Pancreas (tissue), 10 donors: Measurements from ENCODE around the gene OVOL3. TPM values are rescaled to one million over a fixed set of nuclear protein-coding genes. Genes with fewer than 3 reads are reported as not detected.

Experiments used
- ATAC-seq, 4 donors: fragments of 200-7000 bp; cut with Tn5 transposase; one replicate each; pipeline versions ENCODE4 v1.8.0 to v1.9.1; 2020; ENCODE audit warnings: mild to moderate bottlenecking in 4 of 4, moderate library complexity in 4 of 4
- DNase-seq, 6 donors: peaks; one replicate each; pipeline ENCODE4 v3.0.0-alpha.2; 2020
- FAIRE-seq: peaks from 2 replicates; lab custom pipeline; 2012; peaks lifted over from hg19 to GRCh38; lab: Jason Lieb, UNC
- H3K27ac ChIP-seq, 4 donors: fragments of 200-600 bp; sonication (generic); 1 replicate in 3 of 4; 2 replicates in 1 of 4; pipeline versions ENCODE4 v1.5.0 to v1.8.0; 2020
- H3K27me3 ChIP-seq, 4 donors: fragments of 200-600 bp; one replicate each; pipeline ENCODE4 v1.8.0; 2021
- H3K36me3 ChIP-seq, 3 donors: fragments of 200-600 bp; sonication (generic) in 1 of 3; one replicate each; pipeline versions ENCODE4 v1.5.0 to v1.8.0; 2020 to 2021
- H3K4me1 ChIP-seq, 3 donors: fragments of 200-600 bp; one replicate each; pipeline ENCODE4 v1.8.0; 2021
- H3K4me3 ChIP-seq, 4 donors: fragments of 200-600 bp; sonication (generic) in 2 of 4; one replicate each; pipeline versions ENCODE4 v1.5.0 to v1.8.0; 2020 to 2021
- H3K9me3 ChIP-seq, 4 donors: fragments of 200-600 bp; one replicate each; pipeline ENCODE4 v1.8.0; 2021
- WGBS, 2 donors: extraction: QIAGEN DNeasy Blood & Tissue Kit; methylation state at CpG; one replicate each; pipeline ENCODE4 v1.1.7; 2013; 5-methylcytosine and 5-hydroxymethylcytosine counted together
- intact Hi-C, 3 donors: fragments of 100-400 bp; cut with DNase I; formaldehyde crosslinking; loops; one replicate each; pipeline versions ENCODE4 v1.11.1 to v1.14.2; 2022
- polyA plus RNA-seq, 2 donors: library from polyadenylated mRNA; stranded (reverse); fragments of 200-250 nt; gene quantifications; one replicate each; pipeline ENCODE4 v1.2.3, GENCODE V29; 2013
- total RNA-seq, 6 donors: library from RNA; stranded (reverse); fragmentation: NEBNext Ultra II Directional in 4 of 6; extraction: Animal tissue kit (Norgen Biotek cat#: 25700) in 4 of 6; gene quantifications; one replicate each; pipeline versions ENCODE4 v1.2.1 to v1.2.4, GENCODE V29; 2021 to 2023
- TF ChIP-seq, protein P1 (sequence below), 4 donors: fragments of 200-600 bp; sonication (generic) in 3 of 4; IDR thresholded peaks; one replicate each; pipeline versions ENCODE4 v1.5.0 to v1.8.0; 2021; ENCODE audit warnings: antibody characterized with exemption in 4 of 4
- donor health status: healthy with polysubstance abuse.
- donor health status: DM: no; HTN: no; CAD: no; lungs with moderate emphysema.
- donor health status: DM: no; HTN: no; CAD: no.
- donor health status: control.
- donor health status: control.
- donor health status: Bipolar disorder and iron deficiency.
- donor health status: DM: yes; HTN: yes; CAD: no.
- donor health status: DM: no; HTN: no; CAD: no.
- donor health status: DM: no; HTN: no; CAD: no.
- donor health status: DM: yes; HTN: yes; CAD: no.

Gene OVOL3
- total and polyA plus RNA-seq, 8 donors, result not detected

DNA sequence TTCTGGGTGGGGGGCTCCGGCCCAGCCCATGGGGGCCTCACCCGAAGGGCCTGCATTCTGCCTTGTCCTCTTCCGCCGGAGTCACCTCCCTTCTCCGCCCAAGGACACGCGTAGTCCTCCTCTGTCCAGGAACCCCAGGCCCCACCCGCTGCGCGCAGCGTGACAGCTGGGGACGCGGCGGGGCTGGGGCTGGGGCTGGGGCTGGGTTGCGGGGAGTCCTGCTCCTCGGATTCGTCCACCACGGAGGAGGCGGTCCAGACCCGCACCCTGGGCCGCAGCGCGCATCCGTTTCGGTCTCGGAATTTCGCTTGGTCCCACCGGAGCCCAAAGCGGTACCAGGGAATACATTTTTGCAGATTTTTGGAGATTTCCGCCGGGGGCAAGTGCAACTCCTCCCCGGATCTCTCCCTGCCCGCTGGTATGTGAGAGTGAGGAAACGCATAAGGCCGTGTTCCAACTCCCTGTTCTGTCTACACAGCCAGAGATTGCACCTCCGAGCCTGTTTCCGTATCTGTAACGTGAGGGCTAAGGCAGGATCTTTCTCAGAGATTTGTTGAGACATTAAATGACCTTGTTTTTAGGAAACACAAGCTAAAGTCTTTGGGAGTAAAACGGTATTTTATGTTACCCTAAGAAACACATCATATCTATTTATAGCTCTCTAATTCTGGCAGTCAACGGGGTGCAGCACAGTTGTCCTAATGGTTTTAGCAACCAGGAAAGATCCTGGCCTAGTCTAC, 41.6 kb downstream of the OVOL3 start, which contains the start of gene COX7A1:
Gene COX7A1 (minus strand): TSS at position 96 of the 740 bp plus-strand sequence. CDS start 40 bp downstream, at position 56.
- 38 to 78% methylated on average over 40 of the region's 40 CpGs for WGBS, 2 donors
- TF ChIP-seq, protein P1, sequence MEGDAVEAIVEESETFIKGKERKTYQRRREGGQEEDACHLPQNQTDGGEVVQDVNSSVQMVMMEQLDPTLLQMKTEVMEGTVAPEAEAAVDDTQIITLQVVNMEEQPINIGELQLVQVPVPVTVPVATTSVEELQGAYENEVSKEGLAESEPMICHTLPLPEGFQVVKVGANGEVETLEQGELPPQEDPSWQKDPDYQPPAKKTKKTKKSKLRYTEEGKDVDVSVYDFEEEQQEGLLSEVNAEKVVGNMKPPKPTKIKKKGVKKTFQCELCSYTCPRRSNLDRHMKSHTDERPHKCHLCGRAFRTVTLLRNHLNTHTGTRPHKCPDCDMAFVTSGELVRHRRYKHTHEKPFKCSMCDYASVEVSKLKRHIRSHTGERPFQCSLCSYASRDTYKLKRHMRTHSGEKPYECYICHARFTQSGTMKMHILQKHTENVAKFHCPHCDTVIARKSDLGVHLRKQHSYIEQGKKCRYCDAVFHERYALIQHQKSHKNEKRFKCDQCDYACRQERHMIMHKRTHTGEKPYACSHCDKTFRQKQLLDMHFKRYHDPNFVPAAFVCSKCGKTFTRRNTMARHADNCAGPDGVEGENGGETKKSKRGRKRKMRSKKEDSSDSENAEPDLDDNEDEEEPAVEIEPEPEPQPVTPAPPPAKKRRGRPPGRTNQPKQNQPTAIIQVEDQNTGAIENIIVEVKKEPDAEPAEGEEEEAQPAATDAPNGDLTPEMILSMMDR (IDR thresholded peaks at IDR 0.05), result no peak
- H3K27me3 ChIP-seq, result no peaks in the 10 kb centered on the region
- H3K4me3 ChIP-seq, result peak within 1 kb of the TSS; percentile 14 to 40 (median 28)
- peak in 4 of 6 donors; percentile 29 to 66 (median 46) for DNase-seq
- H3K27ac ChIP-seq, result peak within 1 kb of the TSS; percentile 45 to 73 (median 60)
- ATAC-seq, result peak; percentile 23 to 85 (median 78)
- H3K9me3 ChIP-seq, result no peaks in the 10 kb centered on the region
- H3K36me3 ChIP-seq, result peaks cover 0 to 15% (median 3%) of the 10 kb centered on the region in 3 donors
- intact Hi-C loops, result no loop called here
- FAIRE-seq, result no peak
- H3K4me1 ChIP-seq, result no peaks in the 10 kb centered on the region

DNA sequence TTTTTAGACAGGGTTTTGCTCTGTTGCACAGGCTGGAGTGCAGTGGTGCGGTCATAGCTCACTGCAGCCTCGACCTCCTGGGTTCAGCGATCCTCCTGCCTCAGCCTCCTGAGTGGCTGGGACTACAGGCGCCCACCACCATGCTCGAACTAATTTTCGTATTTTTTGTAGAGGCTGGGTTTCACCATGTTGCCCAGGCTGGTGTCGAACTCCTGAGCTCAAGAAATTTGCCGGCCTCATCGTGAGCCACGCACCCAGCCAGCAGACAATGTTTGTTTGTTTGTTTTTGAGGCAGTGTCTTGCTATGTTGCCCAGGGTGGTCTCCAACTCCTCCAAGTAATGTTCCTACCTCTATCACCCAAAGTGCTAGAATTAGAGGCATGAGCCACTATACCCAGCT, 42.2 kb downstream of the OVOL3 start:
- ATAC-seq (no peak), FAIRE-seq (no peak), DNase-seq (no peak)
- no peaks in the 10 kb centered on the region for H3K27me3 ChIP-seq
- intact Hi-C loops, result no loop called here
- no peaks in the 10 kb centered on the region for H3K9me3 ChIP-seq
- no peaks in the 10 kb centered on the region for H3K4me1 ChIP-seq
- H3K27ac ChIP-seq, result peak overlapping the region in 2 of 4 donors; percentile 71 to 73
- H3K4me3 ChIP-seq, result peak overlapping the region in 2 of 4 donors; percentile 27 to 40
- TF ChIP-seq, protein P1 (IDR thresholded peaks at IDR 0.05), result no peak
- peaks cover 0 to 14% (median 3%) of the 10 kb centered on the region in 3 donors for H3K36me3 ChIP-seq
- 93 to 97% methylated on average over 10 of the region's 10 CpGs for WGBS, 2 donors

DNA sequence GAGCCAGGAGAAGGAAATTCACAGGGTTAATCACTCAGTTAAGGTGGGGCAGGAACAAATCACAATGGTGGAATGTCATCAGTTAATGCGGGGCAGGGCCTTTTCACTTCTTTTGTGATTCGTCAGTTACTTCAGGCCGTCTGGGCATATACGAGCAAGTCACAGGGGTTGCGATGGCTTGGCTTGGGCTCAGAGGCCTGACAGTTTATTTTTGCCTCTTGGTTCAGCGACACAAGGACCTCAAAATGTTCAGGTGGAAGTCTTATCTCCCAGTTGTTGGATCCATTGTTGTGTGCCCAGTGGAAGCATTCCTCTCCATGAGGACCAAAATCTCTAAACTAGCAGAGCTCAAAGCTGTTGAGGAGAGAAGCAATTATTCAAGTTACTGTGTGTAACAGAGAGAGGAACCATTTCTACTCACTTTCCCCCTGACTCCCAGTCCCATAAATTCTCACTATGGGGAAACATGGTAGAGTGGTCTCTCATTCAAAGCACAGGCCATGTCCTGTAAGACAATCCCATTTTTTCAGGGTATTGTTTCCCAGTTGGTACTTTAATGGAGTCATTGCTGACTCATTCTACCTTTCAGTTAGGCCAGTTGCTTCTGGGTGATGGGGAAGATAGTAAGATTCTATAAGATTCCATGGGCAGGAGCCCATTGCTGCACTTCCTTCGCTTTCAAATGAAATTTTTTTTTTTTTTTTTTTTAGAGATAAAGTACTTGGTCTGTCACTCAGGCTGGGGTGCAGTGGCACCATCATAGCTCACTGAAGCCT, 50.1 kb downstream of the OVOL3 start:
- ATAC-seq (no peak), DNase-seq (no peak), FAIRE-seq (no peak)
- no peaks in the 10 kb centered on the region for H3K9me3 ChIP-seq
- TF ChIP-seq, protein P1 (IDR thresholded peaks at IDR 0.05), result no peak
- no peak overlapping the region for H3K27ac ChIP-seq
- H3K4me1 ChIP-seq, result no peaks in the 10 kb centered on the region
- WGBS, 2 donors, result 90% methylated on average over 7 of the region's 7 CpGs
- intact Hi-C loops, result no loop called here
- H3K36me3 ChIP-seq, result no peaks in the 10 kb centered on the region
- no peaks in the 10 kb centered on the region for H3K27me3 ChIP-seq
- no peak overlapping the region for H3K4me3 ChIP-seq

Other genes with a start within 250 kb of the OVOL3 start
- gene APLP1, start 242.6 kb upstream of the OVOL3 start, total RNA-seq, result 10 to 100 TPM; 39.2 to 71.8 (median 47.1) TPM
- gene APLP1, start 242.6 kb upstream of the OVOL3 start, polyA plus RNA-seq, result 100 to 1,000 TPM; 100 to 154 TPM
- gene NFKBID, start 210.6 kb upstream of the OVOL3 start, total RNA-seq, result 10 to 100 TPM in 1 of 6 donors, 1 to 10 TPM in 5; 3.1 to 10.4 (median 4.2) TPM
- 10 to 100 TPM; 15.7 to 16.7 TPM for gene NFKBID, start 210.6 kb upstream of the OVOL3 start, polyA plus RNA-seq
- 1 to 10 TPM in 4 of 6 donors, under 1 TPM in 2; 0.46 to 7.4 (median 1.7) TPM for gene HCST, start 208.6 kb upstream of the OVOL3 start, total RNA-seq
- 10 to 100 TPM in 1 of 2 donors, 1 to 10 TPM in 1; 2.3 to 10.2 TPM for gene HCST, start 208.6 kb upstream of the OVOL3 start, polyA plus RNA-seq
- 10 to 100 TPM in 3 of 6 donors, 1 to 10 TPM in 3; 2.5 to 73.8 (median 11.0) TPM for gene TYROBP, start 202.8 kb upstream of the OVOL3 start, total RNA-seq
- 10 to 100 TPM; 17.4 to 22.8 TPM for gene TYROBP, start 202.8 kb upstream of the OVOL3 start, polyA plus RNA-seq
- gene LRFN3, start 174.8 kb upstream of the OVOL3 start, total RNA-seq, result 1 to 10 TPM; 4.9 to 9.8 (median 6.2) TPM
- gene LRFN3, start 174.8 kb upstream of the OVOL3 start, polyA plus RNA-seq, result 1 to 10 TPM; 6.7 to 7.6 TPM
- gene SDHAF1, start 116.0 kb upstream of the OVOL3 start, total RNA-seq, result 10 to 100 TPM in 5 of 6 donors, 1 to 10 TPM in 1; 8.7 to 16.6 (median 10.8) TPM
- 10 to 100 TPM; 15.8 to 21.0 TPM for gene SDHAF1, start 116.0 kb upstream of the OVOL3 start, polyA plus RNA-seq
- gene SYNE4, start 102.3 kb upstream of the OVOL3 start, total RNA-seq, result 1 to 10 TPM; 2.6 to 5.9 (median 4.3) TPM
- gene SYNE4, start 102.3 kb upstream of the OVOL3 start, polyA plus RNA-seq, result 10 to 100 TPM in 1 of 2 donors, 1 to 10 TPM in 1; 7.3 to 14.3 TPM
- gene ALKBH6, start 96.9 kb upstream of the OVOL3 start, total RNA-seq, result 10 to 100 TPM in 1 of 6 donors, 1 to 10 TPM in 5; 2.6 to 10.9 (median 4.9) TPM
- gene ALKBH6, start 96.9 kb upstream of the OVOL3 start, polyA plus RNA-seq, result 10 to 100 TPM; 15.4 to 22.8 TPM
- 1 to 10 TPM; 1.2 to 5.7 (median 2.5) TPM for gene CLIP3, start 78.3 kb upstream of the OVOL3 start, total RNA-seq
- 1 to 10 TPM; 3.0 to 9.1 TPM for gene CLIP3, start 78.3 kb upstream of the OVOL3 start, polyA plus RNA-seq
- gene THAP8, start 56.9 kb upstream of the OVOL3 start, total RNA-seq, result 1 to 10 TPM in 5 of 6 donors, under 1 TPM in 1; 0.88 to 2.7 (median 1.8) TPM
- 1 to 10 TPM; 3.0 to 3.2 TPM for gene THAP8, start 56.9 kb upstream of the OVOL3 start, polyA plus RNA-seq
- under 1 TPM; 0.12 to 0.47 (median 0.26) TPM for gene WDR62, start 56.2 kb upstream of the OVOL3 start, total RNA-seq
- gene WDR62, start 56.2 kb upstream of the OVOL3 start, polyA plus RNA-seq, result under 1 TPM; 0.42 to 0.49 TPM
- gene POLR2I, start 3.7 kb downstream of the OVOL3 start, total RNA-seq, result 10 to 100 TPM; 29.8 to 40.6 (median 35.3) TPM
- 10 to 100 TPM; 45.7 to 58.0 TPM for gene POLR2I, start 3.7 kb downstream of the OVOL3 start, polyA plus RNA-seq
- 10 to 100 TPM; 22.3 to 65.0 (median 32.3) TPM for gene TBCB, start 4.3 kb downstream of the OVOL3 start, total RNA-seq
- 100 to 1,000 TPM in 1 of 2 donors, 10 to 100 TPM in 1; 72.6 to 131 TPM for gene TBCB, start 4.3 kb downstream of the OVOL3 start, polyA plus RNA-seq
- gene CAPNS1, start 28.9 kb downstream of the OVOL3 start, total RNA-seq, result 100 to 1,000 TPM; 124 to 273 (median 175) TPM
- gene CAPNS1, start 28.9 kb downstream of the OVOL3 start, polyA plus RNA-seq, result 100 to 1,000 TPM; 260 to 271 TPM
- 10 to 100 TPM in 5 of 6 donors, 1 to 10 TPM in 1; 4.1 to 25.3 (median 15.1) TPM for gene COX7A1, start 41.3 kb downstream of the OVOL3 start, total RNA-seq
- 10 to 100 TPM; 13.6 to 31.0 TPM for gene COX7A1, start 41.3 kb downstream of the OVOL3 start, polyA plus RNA-seq
- gene ZNF565, start 103.5 kb downstream of the OVOL3 start, total RNA-seq, result 1 to 10 TPM; 2.1 to 3.5 (median 2.6) TPM
- gene ZNF565, start 103.5 kb downstream of the OVOL3 start, polyA plus RNA-seq, result 1 to 10 TPM; 2.4 to 2.8 TPM
- gene ZNF146, start 104.0 kb downstream of the OVOL3 start, total RNA-seq, result 10 to 100 TPM; 15.0 to 35.2 (median 23.1) TPM
- 10 to 100 TPM in 1 of 2 donors, 1 to 10 TPM in 1; 9.3 to 18.6 TPM for gene ZNF146, start 104.0 kb downstream of the OVOL3 start, polyA plus RNA-seq